Measurements from ENCODE around the gene SPG11. TPM values are rescaled to one million over a fixed set of nuclear protein-coding genes. Genes with fewer than 3 reads are reported as not detected.
A peak's percentile ranks its signal among the peaks of the same experiment; 100 is the strongest.

SPG11 gene
- total RNA-seq, 1 donor from 2014 or later: 59.2 TPM

- no peak for TF ChIP-seq CTCF (IDR thresholded peaks at IDR 0.05; ENCODE audit: partially characterized antibody, unreplicated experiment)
- Mint-ChIP-seq H3K9me3 (ENCODE audit: unreplicated experiment) (no peaks in the 10 kb centered on the region), H3K36me3 (ENCODE audit: unreplicated experiment) (no peaks in the 10 kb centered on the region), H3K4me3 (ENCODE audit: unreplicated experiment) (no peak overlapping the region), H3K27ac (ENCODE audit: unreplicated experiment) (peak overlapping the region; percentile 2), H3K4me1 (ENCODE audit: low read depth, unreplicated experiment) (peaks cover 2% of the 10 kb centered on the region), H3K27me3 (ENCODE audit: unreplicated experiment) (no peaks in the 10 kb centered on the region)
- DNase-seq: no peak
Measured at GRCh38 chr15:44529864-44530604, 133.4 kb downstream of the SPG11 start.

DNA sequence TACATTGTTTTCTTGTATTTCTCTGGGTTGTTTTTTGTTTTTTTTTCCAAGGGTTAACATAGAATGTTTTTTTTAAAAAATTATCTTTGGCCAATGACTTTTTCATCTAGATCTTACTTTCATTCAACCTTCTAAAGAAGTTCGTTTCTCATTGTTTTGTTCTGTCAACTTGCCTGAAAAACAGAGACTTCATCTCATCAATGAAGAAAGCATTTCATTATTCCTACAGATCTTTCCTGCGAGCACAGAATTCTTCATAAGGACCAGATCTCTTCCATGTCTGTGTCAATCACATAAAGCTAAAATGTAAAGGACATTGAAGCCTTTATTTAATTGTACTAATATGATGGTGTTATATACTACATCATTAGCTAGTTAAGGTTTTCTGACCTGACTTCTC, 136.2 kb downstream of the SPG11 start:
- H3K27me3 Mint-ChIP-seq (ENCODE audit: unreplicated experiment): no peaks in the 10 kb centered on the region
- no peaks in the 10 kb centered on the region for H3K9me3 Mint-ChIP-seq (ENCODE audit: unreplicated experiment)
- no peak overlapping the region for H3K27ac Mint-ChIP-seq (ENCODE audit: unreplicated experiment)
- TF ChIP-seq CTCF (IDR thresholded peaks at IDR 0.05; ENCODE audit: partially characterized antibody, unreplicated experiment): no peak
- no peak overlapping the region for H3K4me3 Mint-ChIP-seq (ENCODE audit: unreplicated experiment)
- peaks cover 2% of the 10 kb centered on the region for H3K4me1 Mint-ChIP-seq (ENCODE audit: low read depth, unreplicated experiment)
- no peak for DNase-seq
- H3K36me3 Mint-ChIP-seq (ENCODE audit: unreplicated experiment): no peaks in the 10 kb centered on the region

GRCh38 chr15:44525018-44525417, 138.4 kb downstream of the SPG11 start:
- no peak for TF ChIP-seq CTCF (IDR thresholded peaks at IDR 0.05; ENCODE audit: partially characterized antibody, unreplicated experiment)
- DNase-seq: no peak
- Mint-ChIP-seq H3K4me3 (ENCODE audit: unreplicated experiment) (no peak overlapping the region), H3K4me1 (ENCODE audit: low read depth, unreplicated experiment) (peaks cover 2% of the 10 kb centered on the region), H3K9me3 (ENCODE audit: unreplicated experiment) (no peaks in the 10 kb centered on the region), H3K27me3 (ENCODE audit: unreplicated experiment) (no peaks in the 10 kb centered on the region), H3K36me3 (ENCODE audit: unreplicated experiment) (no peaks in the 10 kb centered on the region), H3K27ac (ENCODE audit: unreplicated experiment) (no peak overlapping the region)

- H3K9me3 Mint-ChIP-seq (ENCODE audit: unreplicated experiment): no peaks in the 10 kb centered on the region
- H3K27me3 Mint-ChIP-seq (ENCODE audit: unreplicated experiment): no peaks in the 10 kb centered on the region
- no peaks in the 10 kb centered on the region for H3K36me3 Mint-ChIP-seq (ENCODE audit: unreplicated experiment)
- H3K4me3 Mint-ChIP-seq (ENCODE audit: unreplicated experiment): no peak overlapping the region
- no peak for DNase-seq
- H3K27ac Mint-ChIP-seq (ENCODE audit: unreplicated experiment): no peak overlapping the region
- TF ChIP-seq CTCF (IDR thresholded peaks at IDR 0.05; ENCODE audit: partially characterized antibody, unreplicated experiment): no peak
- H3K4me1 Mint-ChIP-seq (ENCODE audit: low read depth, unreplicated experiment): no peaks in the 10 kb centered on the region
Measured at GRCh38 chr15:44519537-44519936, 143.9 kb downstream of the SPG11 start.

GRCh38 chr15:44516436-44516835, 147.0 kb downstream of the SPG11 start:
- Mint-ChIP-seq H3K9me3 (ENCODE audit: unreplicated experiment) (no peaks in the 10 kb centered on the region), H3K27me3 (ENCODE audit: unreplicated experiment) (no peaks in the 10 kb centered on the region), H3K4me1 (ENCODE audit: low read depth, unreplicated experiment) (no peaks in the 10 kb centered on the region), H3K36me3 (ENCODE audit: unreplicated experiment) (no peaks in the 10 kb centered on the region), H3K27ac (ENCODE audit: unreplicated experiment) (no peak overlapping the region), H3K4me3 (ENCODE audit: unreplicated experiment) (no peak overlapping the region)
- no peak for TF ChIP-seq CTCF (IDR thresholded peaks at IDR 0.05; ENCODE audit: partially characterized antibody, unreplicated experiment)
- DNase-seq: no peak

All from glutamatergic neuron (in vitro differentiated cells).